ENCODE results near the gene ORAI1.
A peak's percentile ranks its signal among the peaks of the same experiment; 100 is the strongest.
"Not testable (repeated sequence)": the region's sequence is repeated elsewhere in the genome, so short reads cannot be mapped to it uniquely, and the experiment has no call there.

ORAI1 gene

DNA sequence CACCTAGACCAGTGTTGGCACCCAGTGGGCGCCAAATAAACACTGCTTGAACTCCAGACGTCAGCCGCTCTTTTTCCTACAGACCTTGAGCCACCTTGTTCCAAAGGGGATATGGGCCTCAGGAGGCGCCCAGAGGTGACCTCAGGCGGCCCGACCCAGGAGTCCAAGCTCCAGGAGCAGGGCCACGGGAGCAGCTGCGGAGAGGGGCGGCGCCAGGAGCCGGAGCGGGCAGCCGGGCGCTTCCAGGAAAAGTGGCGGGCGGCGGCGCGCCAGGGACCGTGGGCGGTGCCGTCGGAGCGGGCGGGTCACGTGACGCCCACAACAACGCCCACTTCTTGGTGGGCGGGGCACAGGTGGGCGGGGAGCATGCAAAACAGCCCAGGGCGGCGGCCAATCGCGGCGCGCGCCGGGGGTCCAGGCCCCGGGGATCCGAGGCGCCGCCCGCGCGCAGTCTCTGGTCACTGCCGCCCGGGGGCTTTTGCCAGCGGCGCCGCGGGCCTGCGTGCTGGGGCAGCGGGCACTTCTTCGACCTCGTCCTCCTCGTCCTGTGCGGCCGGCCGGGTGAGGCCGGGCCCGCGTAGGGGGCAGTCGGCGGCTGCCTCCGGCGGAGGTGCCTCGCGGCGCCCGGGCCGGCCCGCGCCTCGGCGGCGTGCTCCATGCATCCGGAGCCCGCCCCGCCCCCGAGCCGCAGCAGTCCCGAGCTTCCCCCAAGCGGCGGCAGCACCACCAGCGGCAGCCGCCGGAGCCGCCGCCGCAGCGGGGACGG lies at the start of gene ORAI1:
Gene ORAI1 (plus strand): TSS at position 444 of the 766 bp plus-strand sequence.
- DNase-seq (ENCODE audit: low spot score) = peak; percentile 100

GRCh38 chr12:121576851-121577391 lies 49.4 kb upstream of the ORAI1 start:
- DNase-seq (ENCODE audit: low spot score) = peak; percentile 92

DNA sequence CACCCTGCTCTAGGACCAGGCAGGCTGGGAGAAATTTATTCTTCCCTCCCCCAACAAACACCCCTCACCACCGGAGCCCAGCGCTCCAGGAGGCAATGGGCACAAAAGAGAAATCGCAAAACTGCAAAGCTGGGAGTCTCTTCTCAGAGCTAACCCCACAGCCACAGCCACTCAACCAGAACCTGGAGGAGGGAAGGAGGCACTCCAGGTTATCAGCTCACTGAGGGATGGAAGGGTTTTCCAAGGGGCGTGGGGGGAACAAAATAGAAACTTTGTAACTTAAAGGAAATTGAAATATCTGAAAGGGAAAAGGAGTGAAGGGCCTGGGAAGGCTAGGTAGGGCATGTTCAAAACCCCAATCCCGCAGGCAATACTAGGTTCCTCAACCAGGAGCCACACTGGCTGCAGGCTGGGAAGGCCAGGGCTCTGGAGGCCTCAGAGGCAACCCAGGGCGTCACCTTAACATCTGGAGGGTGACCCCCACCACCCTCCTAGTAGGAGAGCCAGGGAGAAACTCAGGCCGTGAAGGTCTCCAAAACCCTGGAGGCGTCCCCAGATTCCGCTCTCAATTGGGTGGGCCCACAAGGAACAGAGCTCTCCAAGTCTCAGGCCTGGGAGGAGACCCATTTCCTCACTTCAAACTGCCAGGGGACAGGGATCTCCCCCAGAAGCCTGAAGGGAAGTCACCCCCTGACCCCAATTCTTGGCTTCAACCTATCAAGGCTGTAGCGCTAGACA lies 48.7 kb upstream of the ORAI1 start:
- peak; percentile 73 for DNase-seq (ENCODE audit: low spot score)

DNA sequence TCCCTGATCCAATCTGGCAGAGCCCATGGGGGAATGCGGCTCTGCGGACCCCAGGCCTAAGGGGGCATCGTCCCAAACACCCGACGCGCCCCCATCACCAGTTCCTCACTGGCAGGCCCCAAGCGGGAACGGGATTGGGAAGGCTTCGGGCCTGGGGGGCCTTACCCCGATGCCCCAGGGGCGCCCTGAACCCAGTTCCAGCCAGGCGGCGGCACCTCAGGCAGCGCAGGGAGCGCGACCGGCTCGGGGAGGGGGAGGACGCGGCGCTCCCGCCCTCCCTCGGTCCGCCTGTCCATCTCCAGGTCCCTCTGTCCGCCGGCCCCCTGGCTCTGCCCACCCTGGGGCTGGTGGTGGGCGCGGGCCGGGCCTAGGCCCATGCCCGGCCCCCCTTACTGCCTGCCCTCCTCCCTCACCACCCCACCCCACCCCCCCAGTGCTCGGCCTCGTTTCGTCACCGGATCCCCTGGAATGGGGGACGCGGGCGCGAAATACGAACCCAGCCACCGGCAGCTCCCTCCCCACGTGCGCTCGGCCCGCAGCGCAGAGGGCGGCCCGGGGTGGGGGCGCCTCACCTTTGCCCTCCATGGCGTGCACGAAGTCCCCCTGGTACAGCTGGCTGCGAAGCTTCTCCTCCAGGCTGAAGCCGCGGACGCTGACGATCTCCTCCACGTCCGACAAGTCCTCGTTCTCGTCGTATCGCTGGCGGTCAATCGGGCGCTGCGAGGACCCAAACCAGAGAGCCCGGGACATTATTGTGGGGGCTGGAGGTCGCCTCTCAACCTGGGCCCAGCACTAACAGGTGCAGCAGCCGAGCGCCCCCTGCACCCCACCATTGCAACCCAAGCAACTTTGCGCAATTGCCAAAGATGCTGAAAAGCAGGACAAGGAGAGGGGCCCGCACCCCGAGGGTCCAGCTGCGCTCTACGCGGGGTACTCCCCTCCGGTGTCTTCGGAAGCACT lies 47.8 kb upstream of the ORAI1 start:
- peak; percentile 80 for DNase-seq (ENCODE audit: low spot score)

GRCh38 chr12:121579190-121579791 lies 47.0 kb upstream of the ORAI1 start:
- peak; percentile 70 for DNase-seq (ENCODE audit: low spot score)

- DNase-seq (ENCODE audit: low spot score) = peak; percentile 95
These were observed 46.1 kb upstream of the ORAI1 start for GRCh38 chr12:121579981-121580868.

- DNase-seq (ENCODE audit: low spot score) = peak; percentile 71
These were observed 45.2 kb upstream of the ORAI1 start, which contains the start of gene KDM2B for GRCh38 chr12:121580959-121581685. KDM2B (minus strand) TSS chr12:121581023; CDS start chr12:121580911, 112 bp downstream.

- DNase-seq (ENCODE audit: low spot score) = no peak
These were observed 44.5 kb upstream of the ORAI1 start for GRCh38 chr12:121581686-121582429.

DNA sequence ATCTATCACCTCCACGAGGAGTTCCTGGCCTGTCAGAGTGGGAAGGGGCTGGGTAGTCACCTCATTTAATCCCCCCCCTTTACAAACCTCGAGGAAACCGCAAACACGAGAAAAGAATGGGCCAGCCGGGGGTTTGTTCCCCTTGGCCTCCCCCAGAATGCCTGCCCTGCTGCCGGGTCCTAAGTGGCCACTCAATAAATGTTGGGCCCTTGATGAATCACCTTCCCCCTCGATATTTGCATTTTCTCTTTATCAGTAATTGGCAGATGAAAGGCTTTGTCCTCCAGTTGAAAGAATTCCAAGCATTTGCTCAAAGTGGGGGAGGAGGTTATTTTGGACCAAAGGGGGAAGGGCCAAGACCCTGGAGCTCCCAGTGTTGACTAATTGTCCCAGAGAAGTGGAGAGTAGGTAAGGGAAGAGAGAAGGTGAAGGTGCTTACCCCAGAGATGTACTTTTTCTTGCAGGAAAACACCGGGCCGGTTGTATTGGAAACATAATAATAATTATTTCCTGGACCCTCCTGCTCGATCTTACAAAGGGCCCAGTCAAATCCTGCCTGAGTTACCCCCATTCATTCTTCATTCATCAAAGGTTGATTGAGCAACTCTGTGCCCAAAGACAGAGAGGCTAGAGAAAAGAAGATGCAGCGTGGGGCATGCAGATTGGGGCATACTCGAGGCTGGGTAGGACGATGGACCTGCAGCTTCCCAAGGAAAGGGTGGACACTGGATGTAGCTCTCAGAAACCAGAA lies 43.6 kb upstream of the ORAI1 start:
- peak; percentile 61 for DNase-seq (ENCODE audit: low spot score)

- DNase-seq (ENCODE audit: low spot score) = not testable (repeated sequence)
These were observed 43.0 kb upstream of the ORAI1 start for GRCh38 chr12:121583334-121583661.

DNA sequence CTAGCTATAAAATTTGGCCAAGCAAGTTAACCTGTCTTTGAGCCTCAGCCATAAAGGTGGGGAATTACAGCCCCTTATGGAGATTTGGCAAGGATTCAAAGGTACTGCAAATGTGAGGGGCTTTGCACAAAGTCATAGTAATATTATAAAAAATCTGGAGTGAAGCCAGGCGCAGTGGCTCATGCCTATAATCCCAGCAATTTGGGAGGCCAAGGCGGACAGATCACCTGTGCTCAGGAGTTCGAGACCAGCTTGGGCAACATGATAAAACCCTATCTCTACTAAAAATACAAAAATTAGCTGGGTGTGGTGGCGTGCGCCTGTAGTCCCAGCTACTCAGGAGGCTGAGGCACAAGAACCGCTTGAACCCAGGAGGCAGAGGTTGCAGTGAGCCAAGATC lies 41.4 kb upstream of the ORAI1 start:
- DNase-seq (ENCODE audit: low spot score) = not testable (repeated sequence)

DNA sequence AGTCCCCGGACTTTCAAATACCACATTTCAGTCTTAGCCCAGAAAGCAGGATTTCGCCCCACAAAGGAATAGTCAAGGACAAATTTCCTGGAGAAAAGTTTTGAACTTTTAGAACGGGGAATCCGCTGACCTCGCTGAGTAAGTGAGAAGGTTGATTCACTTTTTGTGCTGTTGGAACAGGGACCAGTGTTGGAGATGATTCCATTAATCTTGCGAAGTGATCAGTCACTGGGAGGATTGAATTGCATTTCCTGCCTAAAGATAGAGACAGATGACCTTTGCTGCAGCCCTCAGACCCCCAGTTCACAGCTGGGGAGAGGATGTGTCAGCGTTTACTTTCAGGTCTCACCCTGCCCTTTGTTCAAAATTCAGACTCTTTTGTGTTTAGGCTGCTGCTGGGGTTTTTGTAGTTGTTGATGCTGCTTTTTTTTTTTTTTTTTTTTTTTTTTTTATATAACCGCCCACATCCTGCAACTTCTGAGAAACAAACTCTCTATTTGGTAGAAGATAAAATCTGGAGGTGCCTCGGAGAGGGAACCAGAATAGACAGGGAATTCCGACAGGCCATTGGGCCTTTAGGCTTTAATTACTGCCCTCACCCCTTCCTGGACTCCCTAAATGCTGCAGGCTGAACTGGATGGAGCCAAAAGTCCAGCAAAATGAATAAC lies 35.7 kb upstream of the ORAI1 start:
- no peak for DNase-seq (ENCODE audit: low spot score)

- no peak for DNase-seq (ENCODE audit: low spot score)
These were observed 34.0 kb upstream of the ORAI1 start for GRCh38 chr12:121592320-121592719.

DNA sequence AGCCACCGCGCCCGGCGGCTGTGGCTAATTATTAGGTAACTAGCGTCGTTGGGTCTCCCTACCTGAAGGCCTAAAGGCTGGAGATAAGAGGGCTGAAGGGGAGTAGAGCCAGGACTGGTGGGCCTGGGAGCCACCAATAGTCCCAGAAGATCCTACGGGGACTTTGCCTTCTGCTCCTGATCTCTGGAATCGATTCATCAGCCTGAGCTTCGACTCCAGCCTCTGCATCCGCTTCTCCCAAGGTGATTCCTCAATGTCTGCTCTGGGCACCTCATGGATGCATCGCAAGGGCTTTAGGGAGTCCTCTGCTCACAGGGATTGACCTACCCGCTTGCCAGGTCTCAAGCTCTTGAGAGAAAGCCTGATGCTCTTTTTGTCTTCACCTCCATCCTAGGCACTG lies 30.8 kb upstream of the ORAI1 start:
- no peak for DNase-seq (ENCODE audit: low spot score)

DNA sequence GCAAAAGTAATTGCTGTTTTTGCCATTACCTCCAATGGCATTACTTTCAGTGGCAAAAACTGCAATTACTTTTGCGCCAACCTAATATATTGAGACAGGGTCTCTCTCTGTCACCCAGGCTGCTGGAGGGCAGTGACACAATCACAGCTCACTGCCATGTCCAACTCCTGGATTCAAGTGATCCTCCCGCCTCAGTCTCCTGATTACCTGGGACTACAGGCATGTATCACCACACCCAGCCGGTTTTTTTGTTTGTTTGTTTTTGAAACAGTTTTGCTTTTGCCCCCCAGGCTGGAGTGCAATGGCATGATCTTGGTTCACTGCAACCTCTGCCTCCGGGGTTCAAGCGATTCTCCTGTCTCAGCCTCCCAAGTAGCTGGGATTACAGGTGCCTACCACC lies 29.8 kb upstream of the ORAI1 start:
- DNase-seq (ENCODE audit: low spot score) = no peak

- DNase-seq (ENCODE audit: low spot score) = no peak
These were observed 25.5 kb upstream of the ORAI1 start for GRCh38 chr12:121600702-121601336.

GRCh38 chr12:121602766-121603165 lies 23.6 kb upstream of the ORAI1 start:
- DNase-seq (ENCODE audit: low spot score) = no peak
